T-helper 2 cell treated with Interferon-gamma antibody and Interleukin-4, amounts not matched to agents 100 ng/mL and 5 ng/mL, for 36 hours (primary cell): ENCODE data around the gene OVOL2. TPM values are rescaled to one million over a fixed set of nuclear protein-coding genes. Genes with fewer than 3 reads are reported as not detected.
"Not testable (repeated sequence)": the region's sequence is repeated elsewhere in the genome, so short reads cannot be mapped to it uniquely, and the experiment has no call there.

Source experiments
- intact Hi-C: fragments of 100-400 bp; cut with micrococcal nuclease; formaldehyde crosslinking; loops from one replicate; pipeline ENCODE4 v1.15.1; 2023
- total RNA-seq: library from RNA; stranded (reverse); gene quantifications from 2 replicates; pipeline ENCODE4 v1.2.3, GENCODE V29; 2022

Gene OVOL2
- not detected in 2 replicates for total RNA-seq

- intact Hi-C loops: loop anchor here (5.0 to 10.0 kb wide), 2 partner anchors 80 to 217 kb away; partner anchors contain the start of genes KAT14 and PET117
Observed at GRCh38 chr20:18057101-18057993, at the start of gene OVOL2. Gene OVOL2 (minus strand): TSS chr20:18057916. CDS start chr20:18057634, 282 bp downstream.

DNA sequence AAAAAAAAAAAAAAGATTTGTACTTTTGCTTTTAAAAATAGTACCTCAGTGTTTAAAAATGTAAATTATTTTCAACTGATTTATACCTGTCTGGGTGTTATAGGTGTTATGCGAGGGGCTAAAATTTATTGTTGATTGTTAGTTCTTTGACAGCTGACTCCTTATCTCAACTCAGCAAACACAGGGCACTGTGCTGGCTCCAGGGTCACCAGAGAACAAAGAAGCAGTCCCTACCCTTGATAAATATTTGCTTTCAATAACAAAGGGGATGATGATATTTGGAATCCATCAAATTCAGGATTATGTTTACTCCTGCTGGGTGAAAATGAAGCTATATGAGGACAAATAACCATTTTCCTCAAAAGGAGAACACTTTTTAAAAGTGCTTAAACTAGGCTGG is 45.8 kb upstream of the OVOL2 start:
- intact Hi-C loops: no loop called here

DNA sequence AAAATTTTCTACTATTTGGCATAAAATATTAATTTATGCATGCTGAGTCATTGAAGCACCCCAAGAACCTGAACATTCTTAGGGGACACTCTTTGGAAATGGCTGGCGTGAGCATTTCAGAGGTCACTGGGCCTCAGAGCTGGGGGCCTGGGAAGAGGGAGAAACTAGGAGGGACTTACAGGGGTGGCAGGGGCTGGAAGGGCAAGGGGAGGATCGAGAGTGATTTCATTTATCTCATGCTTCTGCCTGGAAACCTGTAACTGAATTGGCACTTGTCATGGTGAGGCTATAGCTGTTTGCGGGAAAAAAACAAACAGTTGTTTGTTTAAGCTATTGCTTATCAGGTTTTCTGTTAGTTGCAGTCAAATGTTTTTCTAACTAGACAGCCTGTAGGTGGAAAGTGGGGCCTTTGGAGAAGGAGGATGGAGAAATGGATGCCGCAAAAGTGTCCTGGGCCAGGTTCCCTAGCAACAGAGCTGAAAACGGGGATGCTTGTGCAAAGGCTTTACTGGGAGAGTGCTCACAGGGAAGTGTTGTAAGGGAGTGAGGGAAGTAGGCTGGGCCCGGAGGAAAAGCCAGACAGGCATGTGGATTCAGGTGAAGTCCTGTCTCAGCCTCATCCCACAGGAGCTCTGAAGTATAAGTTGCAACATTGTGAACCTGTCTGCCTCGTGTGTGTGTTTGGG is 43.6 kb upstream of the OVOL2 start:
- intact Hi-C loops: no loop called here

DNA sequence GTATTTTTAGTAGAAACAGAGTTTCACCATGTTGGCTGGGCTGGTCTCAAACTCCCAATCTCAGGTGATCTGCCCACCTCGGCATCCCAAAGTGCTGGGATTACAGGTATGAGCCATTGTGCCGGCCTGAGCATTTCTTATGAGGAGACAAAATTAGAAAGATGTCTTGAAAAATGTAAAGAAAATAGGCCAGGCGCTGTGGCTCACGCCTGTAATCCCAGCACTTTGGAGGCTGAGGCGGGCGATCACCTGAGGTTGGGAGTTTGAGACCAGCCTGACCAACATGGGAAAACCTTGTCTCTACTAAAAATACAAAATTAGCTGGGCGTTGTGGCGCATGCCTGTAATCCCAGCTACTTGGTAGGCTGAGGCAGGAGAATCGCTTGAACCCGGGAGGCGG is 42.9 kb upstream of the OVOL2 start:
- intact Hi-C loops: not testable (repeated sequence)

GRCh38 chr20:18094191-18094590 is 36.5 kb upstream of the OVOL2 start:
- intact Hi-C loops: no loop called here

DNA sequence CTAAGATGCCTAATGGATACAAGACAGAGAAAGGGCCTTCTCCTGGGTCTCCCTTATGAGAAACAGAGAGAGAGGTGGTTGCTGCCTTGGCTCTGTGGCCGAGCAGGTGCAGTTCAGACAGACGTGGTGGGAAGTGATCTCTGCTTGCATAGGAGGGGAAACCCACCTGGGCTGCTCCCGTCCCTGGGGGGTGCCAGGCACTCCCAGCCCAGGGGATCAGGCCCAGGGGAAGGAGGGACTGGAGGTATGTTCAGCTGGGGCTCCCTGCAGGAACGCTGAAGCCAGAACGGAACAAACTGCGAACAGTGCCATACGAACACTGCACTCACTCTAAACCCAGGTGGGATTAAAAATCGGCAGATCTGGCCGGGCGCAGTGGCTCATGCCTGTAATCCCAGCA is 35.7 kb upstream of the OVOL2 start:
- intact Hi-C loops: no loop called here

- intact Hi-C loops: no loop called here
Observed at GRCh38 chr20:18092890-18093289, 35.2 kb upstream of the OVOL2 start.

- intact Hi-C loops: no loop called here
Observed at GRCh38 chr20:18091623-18092022, 33.9 kb upstream of the OVOL2 start.

GRCh38 chr20:18090477-18090876 is 32.8 kb upstream of the OVOL2 start:
- intact Hi-C loops: no loop called here

- intact Hi-C loops: no loop called here
Observed at GRCh38 chr20:18090044-18090443, 32.3 kb upstream of the OVOL2 start.

DNA sequence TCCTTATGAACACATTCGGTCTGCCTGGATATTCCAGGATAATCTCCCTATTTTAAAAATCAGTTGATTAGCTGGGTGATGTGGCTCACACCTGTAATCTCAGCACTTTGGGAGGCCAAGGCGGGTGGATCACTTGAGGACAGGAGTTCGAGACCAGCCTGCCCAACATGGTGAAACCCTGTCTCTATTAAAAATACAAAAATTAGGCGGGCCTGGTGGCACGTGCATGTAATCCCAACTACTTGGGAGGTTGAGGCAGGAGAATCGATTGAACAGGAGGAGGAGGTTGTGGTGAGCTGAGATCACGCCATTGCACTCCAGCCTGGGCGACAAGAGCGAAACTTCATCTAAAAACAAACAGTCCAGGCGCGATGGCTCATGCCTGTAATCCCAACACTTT is 31.1 kb upstream of the OVOL2 start:
- intact Hi-C loops: not testable (repeated sequence)

DNA sequence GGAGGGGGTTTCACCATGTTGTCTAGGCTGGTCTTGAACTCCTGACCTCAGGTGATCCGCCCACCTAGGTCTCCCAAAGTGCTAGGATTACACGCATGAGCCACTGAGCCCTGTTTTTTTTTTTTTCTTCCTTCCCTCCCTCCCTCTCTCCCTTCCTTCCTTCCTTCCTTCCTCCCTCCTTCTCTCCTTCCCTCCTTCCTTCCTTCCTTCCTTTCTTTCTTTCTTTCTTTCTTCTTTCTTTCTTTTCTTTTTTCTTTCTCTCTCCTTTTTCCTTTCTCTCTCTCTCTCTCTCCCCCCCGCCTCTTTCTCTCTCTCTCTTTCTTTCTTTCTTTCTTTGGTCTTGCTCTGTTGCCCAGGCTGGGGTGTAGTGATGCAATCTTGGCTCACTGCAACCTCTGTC is 30.6 kb upstream of the OVOL2 start:
- intact Hi-C loops: not testable (repeated sequence)

DNA sequence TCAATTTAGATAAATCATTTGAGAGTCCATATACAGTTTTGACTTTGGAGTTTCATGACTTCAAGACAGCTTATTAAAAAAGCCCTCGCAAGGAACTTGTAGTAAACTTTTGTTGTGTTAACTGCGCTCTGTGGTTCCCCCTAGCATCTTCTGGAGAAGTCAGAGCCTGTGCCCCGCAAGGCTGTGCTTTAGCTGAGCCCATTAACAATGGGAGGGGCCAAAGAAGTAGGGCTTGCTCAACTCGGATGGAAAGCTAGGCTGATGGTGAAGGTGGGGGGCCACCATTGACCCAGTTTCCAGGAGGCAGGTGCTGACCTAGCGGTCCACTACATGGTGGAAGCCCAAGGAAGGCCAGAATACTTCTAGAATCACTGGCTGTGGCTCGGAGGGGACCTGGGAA is 29.3 kb upstream of the OVOL2 start:
- intact Hi-C loops: no loop called here

GRCh38 chr20:18080836-18081235 is 23.1 kb upstream of the OVOL2 start:
- intact Hi-C loops: not testable (repeated sequence)

DNA sequence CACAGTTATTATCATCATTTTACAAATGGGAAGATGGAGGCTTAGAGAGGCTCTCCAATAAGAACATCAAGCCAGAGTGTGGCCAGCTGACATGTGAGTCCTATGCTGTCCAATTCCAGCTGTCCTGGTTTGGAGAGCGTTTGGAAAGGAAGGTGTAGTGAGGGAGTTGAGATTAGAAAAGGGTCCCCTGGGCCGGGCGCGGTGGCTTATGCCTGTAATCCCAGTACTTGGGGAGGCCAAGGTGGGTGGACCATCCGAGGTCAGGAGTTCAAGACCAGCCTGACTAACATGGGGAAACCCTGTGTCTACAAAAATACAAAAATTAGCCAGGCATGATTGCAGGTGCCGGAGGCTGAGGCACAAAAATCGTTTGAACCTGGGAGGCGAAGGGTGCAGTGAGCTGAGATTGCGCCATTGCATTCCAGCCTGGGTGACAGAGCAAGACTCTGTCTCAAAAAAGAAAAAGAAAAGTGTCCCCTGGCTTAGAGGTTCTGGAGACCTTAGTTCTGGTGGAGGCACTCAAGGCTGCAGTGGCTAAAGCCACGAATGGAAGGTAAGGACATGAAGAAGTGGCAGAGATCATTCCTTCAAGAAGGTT is 22.1 kb upstream of the OVOL2 start:
- intact Hi-C loops: no loop called here

DNA sequence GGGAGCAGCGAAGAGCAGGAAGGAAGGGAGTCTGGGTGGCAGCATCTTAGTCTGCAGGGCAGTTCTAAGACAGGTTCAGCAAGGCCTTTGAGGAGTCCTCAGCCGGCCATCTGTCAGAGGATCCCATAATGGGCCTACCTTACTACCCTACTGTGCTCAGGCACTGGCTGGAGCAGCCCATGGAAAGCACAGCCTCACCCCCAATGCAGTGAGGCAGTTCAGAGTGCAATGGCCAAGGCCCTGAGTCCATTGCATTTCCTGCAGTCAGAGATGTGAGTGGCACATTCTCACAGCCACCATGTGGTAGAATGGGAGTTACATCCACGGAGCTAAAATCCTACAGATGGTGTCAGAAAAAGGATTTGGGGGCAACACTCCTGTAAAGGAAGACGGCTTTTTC is 19.4 kb upstream of the OVOL2 start:
- intact Hi-C loops: no loop called here

GRCh38 chr20:18072532-18072931 is 14.8 kb upstream of the OVOL2 start:
- intact Hi-C loops: no loop called here

GRCh38 chr20:18066421-18067333 is 9.0 kb upstream of the OVOL2 start:
- intact Hi-C loops: no loop called here

DNA sequence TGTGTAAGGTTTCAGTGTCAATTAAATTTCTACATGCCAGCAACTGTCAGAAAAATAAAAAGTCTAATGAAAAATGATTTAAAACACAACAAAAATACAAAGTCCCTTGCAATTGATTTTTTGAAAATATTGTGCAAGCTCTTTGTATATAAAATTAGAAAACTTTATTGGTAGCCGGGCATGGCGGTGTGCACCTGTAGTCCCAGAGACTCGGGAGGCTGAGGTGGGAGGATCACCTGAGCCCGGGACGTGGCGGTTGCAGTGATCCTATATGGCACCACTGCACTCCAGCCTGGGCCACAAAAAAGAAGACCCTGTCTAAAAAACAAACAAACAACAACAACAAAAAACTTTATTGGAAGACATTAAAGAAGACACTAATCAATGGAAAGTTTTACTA is 6.0 kb upstream of the OVOL2 start:
- intact Hi-C loops: no loop called here

DNA sequence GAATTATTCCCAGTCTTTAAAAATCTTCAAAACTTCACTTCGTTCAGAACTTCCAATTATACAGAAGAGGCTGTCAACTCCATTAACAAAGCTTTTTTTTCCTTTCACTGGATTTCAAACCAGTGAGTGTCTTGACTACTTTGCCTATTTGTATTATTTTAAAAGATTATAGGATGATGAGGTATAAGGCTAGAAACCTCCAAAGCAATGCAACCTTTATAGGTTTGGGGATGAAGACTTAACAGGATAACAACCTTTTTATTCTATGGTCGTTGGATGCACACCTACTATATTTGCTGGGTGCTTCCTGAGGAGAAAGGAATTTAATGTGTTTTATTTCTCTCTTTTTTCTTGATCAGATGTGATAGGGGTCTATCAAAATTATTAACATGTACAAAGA is 1.9 kb upstream of the OVOL2 start:
- intact Hi-C loops: loop anchor here (5.0 to 10.0 kb wide), 2 partner anchors 78 to 215 kb away; partner anchors contain the start of genes KAT14 and PET117
